Suprapubic skin (tissue), 4 donors: Measurements from ENCODE around the gene ADAD2.

Experiments used
- POLR2A ChIP-seq, 2 donors: fragments of 450-650 bp; IDR thresholded peaks; one replicate each; pipeline ENCODE4 v1.6.1; 2017; ENCODE audit warnings: antibody characterized with exemption in 2 of 2, mild to moderate bottlenecking in 2 of 2, moderate library complexity in 2 of 2
- POLR2AphosphoS5 ChIP-seq, 3 donors: sonication (generic); formaldehyde crosslinking; IDR thresholded peaks; one replicate each; pipeline ENCODE4 v1.6.1; 2017; ENCODE audit warnings: antibody characterized with exemption in 3 of 3
- TF ChIP-seq, protein P1 (sequence below), 2 donors: fragments of 200-600 bp in 1 of 2; fragments of 450-650 bp in 1 of 2; sonication (generic) in 1 of 2; IDR thresholded peaks; one replicate each; pipeline ENCODE4 v1.5.1; 2016 to 2019; ENCODE audit warnings: antibody characterized with exemption in 2 of 2, mild to moderate bottlenecking in 1 of 2, moderate library complexity in 1 of 2

DNA sequence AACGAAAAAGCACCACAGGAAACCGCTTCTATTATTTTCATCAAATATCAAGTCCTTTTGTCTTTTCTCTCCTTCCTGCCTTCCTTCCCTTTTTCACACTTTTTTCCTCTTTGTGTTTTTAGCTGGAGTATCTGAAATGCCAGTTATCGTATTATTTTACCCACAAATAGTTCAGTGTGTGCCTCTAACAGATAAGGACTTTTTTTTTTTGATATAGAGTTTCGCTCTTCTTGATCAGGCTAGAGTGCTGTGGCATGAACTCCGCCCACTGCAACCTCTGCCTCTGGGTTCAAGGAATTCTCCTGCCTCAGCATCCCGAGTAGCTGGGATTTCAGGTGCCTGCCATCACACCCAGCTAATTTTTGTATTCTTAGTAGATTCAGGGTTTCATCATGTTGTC, 35.2 kb upstream of the ADAD2 start:
- TF ChIP-seq, protein P1, sequence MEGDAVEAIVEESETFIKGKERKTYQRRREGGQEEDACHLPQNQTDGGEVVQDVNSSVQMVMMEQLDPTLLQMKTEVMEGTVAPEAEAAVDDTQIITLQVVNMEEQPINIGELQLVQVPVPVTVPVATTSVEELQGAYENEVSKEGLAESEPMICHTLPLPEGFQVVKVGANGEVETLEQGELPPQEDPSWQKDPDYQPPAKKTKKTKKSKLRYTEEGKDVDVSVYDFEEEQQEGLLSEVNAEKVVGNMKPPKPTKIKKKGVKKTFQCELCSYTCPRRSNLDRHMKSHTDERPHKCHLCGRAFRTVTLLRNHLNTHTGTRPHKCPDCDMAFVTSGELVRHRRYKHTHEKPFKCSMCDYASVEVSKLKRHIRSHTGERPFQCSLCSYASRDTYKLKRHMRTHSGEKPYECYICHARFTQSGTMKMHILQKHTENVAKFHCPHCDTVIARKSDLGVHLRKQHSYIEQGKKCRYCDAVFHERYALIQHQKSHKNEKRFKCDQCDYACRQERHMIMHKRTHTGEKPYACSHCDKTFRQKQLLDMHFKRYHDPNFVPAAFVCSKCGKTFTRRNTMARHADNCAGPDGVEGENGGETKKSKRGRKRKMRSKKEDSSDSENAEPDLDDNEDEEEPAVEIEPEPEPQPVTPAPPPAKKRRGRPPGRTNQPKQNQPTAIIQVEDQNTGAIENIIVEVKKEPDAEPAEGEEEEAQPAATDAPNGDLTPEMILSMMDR (IDR thresholded peaks at IDR 0.05) = no peak
- TF ChIP-seq POLR2A (IDR thresholded peaks at IDR 0.05) (no peak), POLR2AphosphoS5 (IDR thresholded peaks at IDR 0.05) (no peak)
